ENCODE measurements around the gene MLC1.

- TF ChIP-seq, protein P1, sequence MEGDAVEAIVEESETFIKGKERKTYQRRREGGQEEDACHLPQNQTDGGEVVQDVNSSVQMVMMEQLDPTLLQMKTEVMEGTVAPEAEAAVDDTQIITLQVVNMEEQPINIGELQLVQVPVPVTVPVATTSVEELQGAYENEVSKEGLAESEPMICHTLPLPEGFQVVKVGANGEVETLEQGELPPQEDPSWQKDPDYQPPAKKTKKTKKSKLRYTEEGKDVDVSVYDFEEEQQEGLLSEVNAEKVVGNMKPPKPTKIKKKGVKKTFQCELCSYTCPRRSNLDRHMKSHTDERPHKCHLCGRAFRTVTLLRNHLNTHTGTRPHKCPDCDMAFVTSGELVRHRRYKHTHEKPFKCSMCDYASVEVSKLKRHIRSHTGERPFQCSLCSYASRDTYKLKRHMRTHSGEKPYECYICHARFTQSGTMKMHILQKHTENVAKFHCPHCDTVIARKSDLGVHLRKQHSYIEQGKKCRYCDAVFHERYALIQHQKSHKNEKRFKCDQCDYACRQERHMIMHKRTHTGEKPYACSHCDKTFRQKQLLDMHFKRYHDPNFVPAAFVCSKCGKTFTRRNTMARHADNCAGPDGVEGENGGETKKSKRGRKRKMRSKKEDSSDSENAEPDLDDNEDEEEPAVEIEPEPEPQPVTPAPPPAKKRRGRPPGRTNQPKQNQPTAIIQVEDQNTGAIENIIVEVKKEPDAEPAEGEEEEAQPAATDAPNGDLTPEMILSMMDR (IDR thresholded peaks at IDR 0.05 in 4 of 5, conservative IDR thresholded peaks at IDR 0.05 in 1 of 5) = no peak
- TF ChIP-seq POLR2A (IDR thresholded peaks at IDR 0.05) = no peak
These were observed 1.1 kb downstream of the MLC1 start for GRCh38 chr22:50084080-50084477.
